GM21529 (cell line): ENCODE data around the gene FLRT1.
A peak's percentile ranks its signal among the peaks of the same experiment; 100 is the strongest.

Experiments used
- ATAC-seq: cut with Tn5 transposase; IDR thresholded peaks from one replicate; pipeline ENCODE4 v1.9.1; 2021; ENCODE audit not compliant: unreplicated experiment

FLRT1 gene

GRCh38 chr11:64035576-64035975 lies at the start of gene FLRT1:
Gene FLRT1 (plus strand): TSS chr11:64035931. CDS start chr11:64116268, 80,337 bp downstream.
- ATAC-seq = no peak

GRCh38 chr11:63986156-63986931 lies 49.4 kb upstream of the FLRT1 start, which contains the start of gene OTUB1:
Gene OTUB1 (plus strand): TSS chr11:63986438. CDS start chr11:63986457, 19 bp downstream.
- ATAC-seq = peak; percentile 91

DNA sequence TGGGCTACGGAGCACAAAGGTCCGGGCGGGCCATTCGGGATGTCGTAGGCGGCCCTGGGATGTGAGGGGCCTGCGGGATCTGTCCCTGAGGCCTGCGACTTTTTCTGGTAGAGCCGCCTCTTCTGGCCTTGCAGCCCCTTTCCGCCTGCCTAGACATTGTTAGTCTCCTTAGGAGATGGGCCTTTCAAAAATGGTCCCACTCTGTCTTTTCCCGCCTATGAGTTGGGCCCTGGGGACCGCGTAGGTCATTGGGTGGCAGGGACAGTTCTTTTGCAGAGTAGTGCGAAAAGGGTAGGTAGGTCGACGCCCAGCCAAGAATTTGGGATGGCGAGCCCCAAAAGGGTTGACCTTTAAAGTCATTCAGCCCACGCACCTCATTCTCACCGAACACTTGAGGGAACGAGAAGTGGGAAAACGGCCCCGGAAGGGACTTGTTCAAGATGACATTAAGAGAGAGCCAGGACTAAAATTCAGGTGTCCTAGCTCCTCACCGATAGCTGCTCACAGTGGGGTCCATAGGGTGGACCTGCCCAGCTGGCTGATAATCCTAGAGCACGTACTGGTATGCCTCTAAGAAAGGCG lies 48.7 kb upstream of the FLRT1 start:
- no peak for ATAC-seq

DNA sequence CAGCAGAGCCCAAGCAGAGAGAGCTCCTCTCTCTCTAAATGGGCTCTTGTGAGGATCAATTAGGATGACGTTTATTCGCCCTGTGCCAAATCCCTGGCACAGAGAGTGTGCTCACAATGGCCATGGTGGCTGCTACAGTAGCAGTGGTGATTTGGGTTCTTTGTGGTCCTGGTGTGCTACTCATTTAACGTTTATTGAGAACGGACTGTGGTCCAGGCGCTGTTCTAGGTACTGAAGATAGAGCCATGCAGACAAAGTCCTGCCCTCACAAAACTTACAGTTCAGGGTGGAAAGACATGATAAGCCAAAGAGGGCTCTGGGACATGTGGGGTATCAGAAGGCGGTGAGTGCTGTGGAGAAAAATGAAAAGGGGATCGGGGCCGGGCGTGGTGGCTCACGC lies 44.2 kb upstream of the FLRT1 start:
- ATAC-seq = no peak

DNA sequence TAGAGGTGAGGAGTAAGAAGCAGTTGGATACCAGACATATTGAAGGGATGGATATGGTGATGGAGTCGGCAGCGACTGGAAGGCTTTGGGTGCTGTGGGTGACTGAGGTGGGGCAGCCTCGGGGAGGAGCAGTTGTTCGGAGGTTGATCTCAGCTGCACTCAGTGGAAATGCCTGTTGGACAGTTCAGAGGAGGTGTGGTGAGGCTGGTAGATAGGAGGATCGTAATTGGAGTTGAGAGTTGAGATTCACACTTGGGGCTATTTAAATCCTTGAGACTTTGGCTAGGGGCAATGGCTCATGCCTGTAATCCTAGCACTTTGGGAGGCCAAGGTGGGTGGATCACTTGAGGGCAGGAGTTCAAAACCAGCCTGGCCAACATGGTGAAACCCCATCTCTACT lies 42.6 kb upstream of the FLRT1 start:
- no peak for ATAC-seq

DNA sequence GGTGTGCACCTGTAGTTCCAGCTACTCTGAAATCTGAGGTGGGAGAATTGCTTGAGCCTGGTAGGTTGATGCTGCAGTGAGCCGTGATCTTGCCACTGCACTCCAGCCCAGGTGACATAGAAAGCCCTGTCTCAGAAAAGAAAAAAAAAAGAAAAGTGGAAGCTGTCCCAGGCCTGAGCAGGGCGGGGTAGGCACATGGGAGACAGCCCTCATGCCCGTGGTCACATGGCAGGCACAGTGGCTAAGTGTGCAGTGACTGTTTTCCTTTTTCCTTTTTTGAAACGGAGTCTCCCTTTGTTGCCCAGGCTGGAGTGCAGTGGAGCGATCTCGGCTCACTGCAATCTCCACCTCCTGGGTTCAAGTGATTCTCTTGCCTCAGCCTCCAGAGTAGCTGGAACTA lies 41.7 kb upstream of the FLRT1 start:
- no peak for ATAC-seq

GRCh38 chr11:63996512-63996911 lies 39.2 kb upstream of the FLRT1 start:
- no peak for ATAC-seq

DNA sequence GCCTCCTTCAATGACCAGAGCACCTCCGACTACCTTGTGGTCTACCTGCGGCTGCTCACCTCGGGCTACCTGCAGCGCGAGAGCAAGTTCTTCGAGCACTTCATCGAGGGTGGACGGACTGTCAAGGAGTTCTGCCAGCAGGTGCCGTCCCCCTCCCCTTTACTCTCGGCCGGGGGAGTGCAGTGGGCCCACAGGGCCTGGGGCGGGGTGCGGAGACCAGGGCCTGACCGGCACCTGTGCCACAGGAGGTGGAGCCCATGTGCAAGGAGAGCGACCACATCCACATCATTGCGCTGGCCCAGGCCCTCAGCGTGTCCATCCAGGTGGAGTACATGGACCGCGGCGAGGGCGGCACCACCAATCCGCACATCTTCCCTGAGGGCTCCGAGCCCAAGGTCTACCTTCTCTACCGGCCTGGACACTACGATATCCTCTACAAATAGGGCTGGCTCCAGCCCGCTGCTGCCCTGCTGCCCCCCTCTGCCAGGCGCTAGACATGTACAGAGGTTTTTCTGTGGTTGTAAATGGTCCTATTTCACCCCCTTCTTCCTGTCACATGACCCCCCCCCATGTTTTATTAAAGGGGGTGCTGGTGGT lies 38.5 kb upstream of the FLRT1 start:
- ATAC-seq = no peak

DNA sequence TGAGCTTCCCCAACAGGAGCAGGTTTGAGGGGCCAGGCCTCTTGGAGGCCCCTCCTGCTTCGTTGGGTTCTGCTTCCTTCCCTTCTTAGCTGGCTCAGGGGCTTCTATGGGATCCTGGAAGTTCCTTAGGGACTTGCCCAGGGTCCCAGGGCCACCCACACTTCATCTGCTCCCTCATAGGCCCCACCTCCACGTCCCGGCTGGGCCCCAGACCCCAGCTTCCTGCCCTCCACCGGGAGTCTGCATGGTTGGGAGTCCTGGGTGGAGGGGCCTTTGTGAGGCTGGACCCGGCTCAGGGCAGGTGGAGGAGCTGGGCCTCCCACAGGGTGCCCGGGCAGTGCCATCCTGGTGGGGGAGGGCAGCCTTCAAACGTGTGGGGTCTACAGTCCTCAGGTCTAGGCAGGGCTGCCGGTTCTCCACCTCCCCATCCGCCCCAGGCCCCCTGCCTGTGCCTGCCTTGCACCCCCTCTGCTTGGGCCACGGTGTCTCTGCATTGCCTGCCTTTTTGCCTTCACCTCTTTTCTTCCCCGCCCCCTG lies 37.9 kb upstream of the FLRT1 start:
- ATAC-seq = no peak

DNA sequence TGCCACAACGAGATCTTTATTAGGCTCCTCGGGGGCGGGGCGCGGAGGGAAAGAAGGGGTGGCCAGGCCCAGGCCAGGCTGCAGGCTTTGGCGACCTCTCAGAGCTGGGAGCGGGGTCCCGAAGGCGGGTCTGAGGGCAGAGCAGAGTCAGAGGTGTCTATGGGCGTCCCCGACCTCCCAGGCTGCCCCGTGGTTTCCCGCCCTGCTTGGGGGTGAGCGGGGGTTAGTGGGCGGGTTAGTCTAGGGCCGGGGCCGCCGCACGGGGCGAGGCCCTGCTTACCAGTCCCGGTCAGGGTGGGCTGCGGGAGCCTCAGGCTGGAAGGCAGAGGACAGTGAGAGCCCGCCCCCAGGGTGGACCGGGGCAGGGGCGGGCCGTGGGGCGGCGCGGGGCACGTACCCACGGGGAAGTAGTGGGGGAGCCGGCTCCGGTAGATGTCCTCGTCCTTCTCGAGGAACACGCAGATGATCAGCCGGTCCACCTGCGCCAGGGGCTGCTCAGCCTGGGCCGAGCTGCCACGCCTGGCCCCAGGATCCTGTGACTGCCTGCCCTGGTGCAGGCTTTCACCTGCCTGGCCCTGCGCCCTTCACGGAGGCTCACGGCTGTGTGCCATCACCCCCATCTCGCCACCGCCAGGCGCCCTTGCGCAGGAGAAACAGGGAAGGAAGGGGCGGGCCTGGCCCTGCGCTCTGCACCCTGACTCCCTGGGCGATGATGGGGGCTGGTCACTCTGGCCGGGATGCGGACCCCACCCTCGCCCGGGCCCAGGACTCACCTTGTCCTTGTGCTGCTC lies 37.0 kb upstream of the FLRT1 start:
- ATAC-seq = no peak

DNA sequence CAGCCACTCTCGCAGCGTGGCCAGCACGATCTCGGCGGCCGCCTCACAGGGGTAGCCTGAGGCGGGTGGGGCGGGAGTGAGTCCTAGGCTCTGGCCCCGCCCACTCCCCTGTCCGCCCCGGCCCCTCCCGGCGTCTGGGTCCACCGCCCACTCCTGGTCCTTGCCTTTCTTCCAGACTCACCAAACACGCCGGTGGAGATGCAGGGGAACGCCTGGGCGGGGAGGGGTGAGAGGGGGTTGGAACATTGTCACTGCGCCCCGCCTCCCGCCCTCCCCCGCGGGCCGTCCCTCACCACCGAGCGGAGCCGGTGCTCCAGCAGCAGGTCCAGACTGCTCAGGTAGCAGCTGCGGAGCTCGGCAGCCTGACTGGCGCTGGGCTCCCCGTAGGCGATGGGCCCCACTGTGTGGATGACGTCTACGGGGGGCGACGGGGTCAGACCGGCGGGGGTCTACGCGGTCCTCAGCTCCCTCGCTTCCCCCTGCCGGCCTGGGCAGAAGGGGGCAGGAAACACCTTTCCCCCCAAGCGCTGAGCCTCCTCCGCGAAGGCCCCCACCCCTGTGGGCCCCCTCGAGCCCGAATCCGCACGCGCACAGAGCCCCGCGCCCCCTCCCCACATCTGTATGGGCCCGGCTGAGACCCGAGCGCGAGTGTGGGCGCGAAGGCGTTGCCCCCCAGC lies 36.2 kb upstream of the FLRT1 start:
- ATAC-seq = no peak

DNA sequence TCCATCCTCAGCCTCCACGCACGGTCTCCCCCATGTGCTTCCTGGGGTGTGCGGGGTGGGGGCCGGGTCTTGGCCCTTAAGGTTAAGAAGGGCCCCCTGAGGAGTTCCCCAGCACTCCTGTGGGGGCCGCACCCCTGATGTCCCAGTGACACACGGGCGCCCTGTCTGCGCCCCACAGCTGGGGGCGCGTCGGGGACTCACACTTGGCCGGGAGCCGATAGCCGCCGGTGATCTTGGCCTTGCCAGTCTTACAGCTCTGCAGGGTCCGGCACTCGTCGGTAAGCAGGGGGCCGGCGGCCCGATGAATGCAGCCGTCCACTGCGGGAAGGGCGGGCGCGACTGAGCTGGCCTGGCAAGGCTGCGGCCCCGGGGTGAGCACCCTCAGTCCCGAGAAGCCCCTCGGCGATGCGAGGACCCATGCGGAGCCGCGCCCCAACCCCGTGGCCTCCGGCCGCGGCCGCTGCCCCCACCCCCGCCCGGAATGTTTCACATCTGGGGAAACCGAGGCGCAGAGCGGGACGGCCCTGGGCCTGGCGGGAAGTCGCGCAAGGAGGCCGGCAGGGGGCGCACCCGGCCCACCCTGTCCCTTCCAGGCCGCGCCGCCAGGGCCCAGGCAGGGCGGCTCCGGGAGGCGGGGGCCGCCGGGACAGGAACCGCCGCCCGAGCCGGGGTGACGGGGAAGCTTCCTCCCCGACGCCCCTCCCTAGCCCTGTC lies 35.5 kb upstream of the FLRT1 start:
- ATAC-seq = no peak

- no peak for ATAC-seq
These were observed 34.8 kb upstream of the FLRT1 start for GRCh38 chr11:64000740-64001483.

- ATAC-seq = no peak
These were observed 34.0 kb upstream of the FLRT1 start for GRCh38 chr11:64001484-64002420.

DNA sequence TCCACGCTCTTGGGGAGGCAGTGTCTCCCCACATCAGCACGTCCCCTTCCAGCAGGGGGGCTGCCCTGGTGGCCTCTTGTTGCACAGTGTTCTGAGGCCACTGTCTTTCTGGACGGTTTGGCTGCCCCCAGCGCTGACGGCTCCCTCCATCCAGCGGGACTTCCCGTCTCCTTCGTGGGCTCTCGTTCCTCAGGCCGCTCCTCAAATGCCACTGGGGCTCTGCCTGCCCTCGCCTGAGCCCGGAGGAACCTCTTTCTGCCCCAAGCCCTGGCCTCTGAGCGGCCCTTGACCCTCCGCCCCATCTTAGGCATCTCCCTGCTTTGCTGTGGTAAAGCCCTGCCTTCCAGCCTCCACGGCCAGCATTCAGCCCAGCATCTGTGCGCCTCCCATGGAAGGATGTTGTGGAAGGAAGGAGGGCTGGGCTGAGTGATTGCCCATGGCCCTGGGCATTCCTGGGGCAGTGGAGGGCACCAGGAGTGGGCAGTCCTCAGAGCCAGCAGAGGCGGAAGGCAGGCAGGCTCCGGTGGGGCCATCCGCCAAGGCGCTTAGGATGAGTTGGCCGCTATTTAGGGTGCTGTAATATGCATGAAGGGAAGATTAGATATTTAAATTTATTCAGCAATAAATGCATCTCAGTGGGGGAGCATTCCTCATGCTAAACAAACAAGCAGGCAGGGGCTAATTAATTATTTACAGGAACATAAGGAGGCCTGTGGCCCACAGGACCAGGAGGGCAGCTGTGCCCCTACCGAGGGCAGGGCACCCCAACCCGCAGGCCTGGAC lies 31.7 kb upstream of the FLRT1 start:
- no peak for ATAC-seq

DNA sequence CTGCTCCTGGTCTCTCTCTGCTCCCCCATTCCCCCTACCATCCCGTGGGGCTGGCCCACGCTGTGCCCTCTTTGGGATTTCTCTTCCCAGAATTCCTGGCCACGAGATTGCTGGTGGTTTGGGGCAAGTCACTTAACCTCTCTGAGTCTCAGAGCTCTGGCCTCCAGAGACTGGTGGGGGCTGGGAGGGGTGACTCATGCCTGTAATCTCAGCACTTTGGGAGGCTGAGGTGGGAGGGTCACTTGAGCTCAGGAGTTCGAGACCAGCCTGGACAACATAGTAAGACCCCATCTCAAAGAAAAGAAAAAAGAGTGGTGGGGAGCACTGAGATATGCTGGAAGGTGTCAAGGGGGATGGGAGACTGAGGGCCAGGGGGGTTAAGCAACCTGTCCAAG lies 31.1 kb upstream of the FLRT1 start:
- no peak for ATAC-seq

DNA sequence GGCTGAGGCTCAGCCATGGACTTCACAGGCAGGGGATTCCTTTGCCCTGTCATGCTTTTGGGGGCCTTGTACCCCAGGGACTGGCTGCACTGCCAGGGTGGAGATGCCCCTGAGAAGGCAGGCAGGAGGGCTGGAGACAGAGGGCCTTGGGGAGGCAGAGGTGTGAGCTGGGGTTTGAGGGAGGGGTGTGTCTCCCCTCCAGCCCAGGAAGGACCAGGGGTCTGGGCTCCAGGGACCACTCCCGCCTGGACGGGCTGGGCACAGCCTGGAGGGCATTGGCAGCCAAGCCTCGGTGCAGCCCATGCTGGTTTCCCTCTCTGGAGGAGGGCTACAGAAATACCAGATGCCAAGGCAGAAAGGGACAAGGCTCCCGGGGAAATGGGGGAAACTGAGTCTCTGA lies 30.0 kb upstream of the FLRT1 start:
- no peak for ATAC-seq
